PC-3 (cell line): ENCODE measurements around the gene GNB5. TPM values are rescaled to one million over a fixed set of nuclear protein-coding genes. Genes with fewer than 3 reads are reported as not detected.

Experiments
- ATAC-seq: fragments of 200-7000 bp; cut with Tn5 transposase; 2 replicates; pipeline ENCODE4 v1.9.1; 2020; ENCODE audit warnings: mild to moderate bottlenecking, moderate library complexity
- BruUV-seq: library from RNA; stranded (reverse); fragments of 400-500 nt; replicated peaks from 2 replicates; lab custom pipeline; 2021; lab: Mats Ljungman, UMichigan
- CTCF ChIA-PET: fragments of 300-600 bp; sonication (Branson Sonifier 250); formaldehyde crosslinking; loops from one replicate; lab custom pipeline; 2022; ENCODE audit warnings: antibody characterized with exemption; lab: Charles Lee
- POLR2A ChIA-PET: fragments of 300-600 bp; sonication (Branson Sonifier 250); formaldehyde crosslinking; loops from one replicate; lab custom pipeline; 2022; ENCODE audit warnings: antibody characterized with exemption; ENCODE audit not compliant: unreplicated experiment; lab: Charles Lee
- DNase-seq: peaks from one replicate; pipeline ENCODE4 v3.0.0-alpha.2; 2015
- H2AFZ ChIP-seq: fragments of 300-600 bp; sonication (generic); 2 replicates; pipeline ENCODE4 v1.6.0; 2016; ENCODE audit warnings: antibody characterized with exemption, low read length
- H3F3A ChIP-seq: fragments of 300-600 bp; sonication (generic); one replicate; pipeline ENCODE4 v1.6.0; 2017; ENCODE audit warnings: antibody characterized with exemption, low read length, control low read depth, mild to moderate bottlenecking; ENCODE audit not compliant: unreplicated experiment
- H3K27ac ChIP-seq: fragments of 300-600 bp; sonication (generic); 2 replicates; pipeline ENCODE4 v1.5.1; 2016; ENCODE audit warnings: mild to moderate bottlenecking, low read length
- H3K27me3 ChIP-seq: fragments of 300-600 bp; sonication (generic); 2 replicates; pipeline ENCODE4 v1.6.1; 2016; ENCODE audit warnings: low read length, mixed read lengths
- H3K36me3 ChIP-seq: fragments of 300-600 bp; sonication (generic); 2 replicates; pipeline ENCODE4 v1.6.1; 2016; ENCODE audit warnings: low read depth, mixed run types, low read length, mixed read lengths
- H3K4me1 ChIP-seq: fragments of 300-600 bp; sonication (generic); 2 replicates; pipeline ENCODE4 v1.5.1; 2016; ENCODE audit warnings: low read length; ENCODE audit not compliant: insufficient read depth
- H3K4me2 ChIP-seq: fragments of 300-600 bp; sonication (generic); 2 replicates; pipeline ENCODE4 v1.6.0; 2016; ENCODE audit warnings: low read length
- H3K4me3 ChIP-seq: fragments of 300-600 bp; sonication (generic); 2 replicates; pipeline ENCODE4 v1.5.1; 2016; ENCODE audit warnings: mild to moderate bottlenecking, low read length, mixed read lengths
- H3K79me2 ChIP-seq: fragments of 300-600 bp; sonication (generic); 2 replicates; pipeline ENCODE4 v1.6.1; 2017; ENCODE audit warnings: low read length, mixed read lengths
- H3K9ac ChIP-seq: fragments of 300-600 bp; sonication (generic); 2 replicates; pipeline ENCODE4 v1.6.0; 2016; ENCODE audit warnings: mild to moderate bottlenecking, low read length
- H3K9me2 ChIP-seq: fragments of 300-600 bp; sonication (generic); replicated peaks from 2 replicates; pipeline ENCODE4 v1.6.1; 2016; ENCODE audit warnings: mixed run types, low read length, mixed read lengths
- H3K9me3 ChIP-seq: fragments of 300-600 bp; sonication (generic); 2 replicates; pipeline ENCODE4 v1.6.1; 2016; ENCODE audit warnings: low read length, mixed read lengths
- H4K20me1 ChIP-seq: fragments of 300-600 bp; sonication (generic); 2 replicates; pipeline ENCODE4 v1.6.1; 2016; ENCODE audit warnings: low read length, mixed read lengths
- CTCF ChIP-seq: fragments of 300-600 bp; sonication (generic); conservative IDR thresholded peaks from 2 replicates; pipeline ENCODE4 v1.5.1; 2017; ENCODE audit warnings: antibody characterized with exemption, low read depth, mild to moderate bottlenecking, low read length
- EZH2 ChIP-seq: fragments of 300-600 bp; sonication (generic); IDR thresholded peaks from one replicate; pipeline ENCODE4 v1.6.1; 2017; ENCODE audit warnings: antibody characterized with exemption, mild to moderate bottlenecking, low read length; ENCODE audit not compliant: unreplicated experiment
- EZH2phosphoT487 ChIP-seq: fragments of 300-600 bp; sonication (generic); IDR thresholded peaks from 2 replicates; pipeline ENCODE4 v1.6.1; 2018; ENCODE audit warnings: mild to moderate bottlenecking, antibody characterized with exemption, low read length, borderline replicate concordance
- intact Hi-C: fragments of 100-400 bp; cut with micrococcal nuclease; formaldehyde crosslinking; loops from 2 replicates; pipeline ENCODE4 v1.9.0; 2023
- total RNA-seq: library from RNA; depleted of rRNA; stranded (reverse); fragments of >200 nt; gene quantifications from 2 replicates; pipeline ENCODE4 v1.2.3, GENCODE V29; 2014

Gene GNB5
- total RNA-seq, 1 experiment from 2014 or later = 49.3 TPM

GRCh38 chr15:52208306-52208946 is 17.2 kb upstream of the GNB5 start:
- ATAC-seq = peak; percentile 62
- no peaks in the 10 kb centered on the region for H3K4me1 ChIP-seq
- no peaks in the 10 kb centered on the region for H3F3A ChIP-seq
- H3K79me2 ChIP-seq = no peaks in the 10 kb centered on the region
- peak; percentile 61 for DNase-seq
- H3K36me3 ChIP-seq = peaks cover 50% of the 10 kb centered on the region
- ChIA-PET POLR2A (no interaction called here), CTCF (interaction anchor here (0.6 kb wide), 1 partner anchor 42 kb away, joined by 3 read pairs; no protein-coding TSS in a partner anchor)
- TF ChIP-seq EZH2phosphoT487 (no peak), CTCF (peak; percentile 84), EZH2 (no peak)
- no peak overlapping the region for H3K27ac ChIP-seq
- H2AFZ ChIP-seq = no peak overlapping the region
- no peaks in the 10 kb centered on the region for H4K20me1 ChIP-seq
- no peak overlapping the region for H3K4me3 ChIP-seq
- no peak overlapping the region for H3K9ac ChIP-seq
- H3K9me3 ChIP-seq = no peaks in the 10 kb centered on the region
- no TSS peak for BruUV-seq
- no peak overlapping the region for H3K4me2 ChIP-seq
- no peaks in the 10 kb centered on the region for H3K9me2 ChIP-seq
- no peaks in the 10 kb centered on the region for H3K27me3 ChIP-seq
- intact Hi-C loops = no loop called here

GRCh38 chr15:52207191-52207590 is 16.0 kb upstream of the GNB5 start:
- Histone ChIP-seq H3K36me3 (peaks cover 38% of the 10 kb centered on the region), H3K9me2 (no peaks in the 10 kb centered on the region), H3K27me3 (no peaks in the 10 kb centered on the region), H3K4me2 (no peak overlapping the region), H2AFZ (no peak overlapping the region), H3K27ac (no peak overlapping the region), H3K9ac (no peak overlapping the region), H4K20me1 (no peaks in the 10 kb centered on the region), H3K4me3 (no peak overlapping the region), H3F3A (no peaks in the 10 kb centered on the region), H3K4me1 (no peaks in the 10 kb centered on the region), H3K9me3 (no peaks in the 10 kb centered on the region), H3K79me2 (no peaks in the 10 kb centered on the region)
- no TSS peak for BruUV-seq
- intact Hi-C loops = no loop called here
- ChIA-PET POLR2A (no interaction called here), CTCF (no interaction called here)
- TF ChIP-seq EZH2 = no peak
- no peak for TF ChIP-seq EZH2phosphoT487
- no peak for TF ChIP-seq CTCF
- ATAC-seq (no peak), DNase-seq (no peak)

GRCh38 chr15:52206446-52206845 is 15.3 kb upstream of the GNB5 start:
- no peaks in the 10 kb centered on the region for H3K9me3 ChIP-seq
- no peaks in the 10 kb centered on the region for H3K4me1 ChIP-seq
- no peak overlapping the region for H2AFZ ChIP-seq
- no peaks in the 10 kb centered on the region for H3K9me2 ChIP-seq
- H4K20me1 ChIP-seq = no peaks in the 10 kb centered on the region
- no peaks in the 10 kb centered on the region for H3K27me3 ChIP-seq
- no peak for ATAC-seq
- TF ChIP-seq CTCF (no peak), EZH2phosphoT487 (no peak)
- DNase-seq = no peak
- H3K79me2 ChIP-seq = no peaks in the 10 kb centered on the region
- ChIA-PET CTCF (no interaction called here), POLR2A (no interaction called here)
- H3K4me3 ChIP-seq = no peak overlapping the region
- no peak overlapping the region for H3K9ac ChIP-seq
- BruUV-seq = no TSS peak
- no peak overlapping the region for H3K27ac ChIP-seq
- H3K4me2 ChIP-seq = no peak overlapping the region
- intact Hi-C loops = no loop called here
- no peaks in the 10 kb centered on the region for H3F3A ChIP-seq
- peaks cover 36% of the 10 kb centered on the region for H3K36me3 ChIP-seq
